Stimulated activated CD4-positive, alpha-beta T cell treated with anti-CD3 and anti-CD28 coated beads, Interleukin-12 subunit alpha, Interleukin-12 subunit beta, amount 100 ng/mL, for 24 hours (primary cell): Measurements from ENCODE around the gene MAN2B1.
A peak's percentile ranks its signal among the peaks of the same experiment; 100 is the strongest.

Experiments used
- DNase-seq, 2 experiments: peaks; one replicate each; pipeline ENCODE4 v3.0.0-alpha.2; 2020; ENCODE audit warnings: low read depth in 2 of 2

MAN2B1 gene

GRCh38 chr19:12617646-12618045 lies 48.9 kb downstream of the MAN2B1 start:
- DNase-seq: no peak

DNA sequence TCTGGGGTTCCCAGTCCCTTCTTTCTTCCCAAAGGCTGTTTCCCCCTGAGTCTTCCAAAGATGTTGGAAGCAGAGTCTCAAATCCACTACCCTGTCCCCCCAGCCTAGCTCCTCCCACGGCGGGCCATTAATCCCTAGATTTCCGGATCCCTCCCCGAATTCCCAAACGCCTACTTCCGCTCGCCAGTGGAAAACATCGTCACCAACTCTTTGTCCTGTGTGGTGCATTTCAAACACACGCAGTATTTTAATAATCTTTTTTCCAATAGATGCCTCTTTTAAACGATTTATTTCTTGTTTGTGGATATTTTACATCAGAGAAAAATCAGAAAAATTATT lies 55.2 kb downstream of the MAN2B1 start:
- DNase-seq: no peak

GRCh38 chr19:12610540-12611360 lies 55.8 kb downstream of the MAN2B1 start, which contains the start of the genes ZNF490 and ZNF791:
Gene ZNF490, minus strand, starts transcription at chr19:12610813. Its CDS starts 133 bp downstream, at chr19:12610680.
Gene ZNF791, plus strand, starts transcription at chr19:12610920. Its CDS starts 160 bp downstream, at chr19:12611080.
- peak; percentile 92 to 98 for DNase-seq

DNA sequence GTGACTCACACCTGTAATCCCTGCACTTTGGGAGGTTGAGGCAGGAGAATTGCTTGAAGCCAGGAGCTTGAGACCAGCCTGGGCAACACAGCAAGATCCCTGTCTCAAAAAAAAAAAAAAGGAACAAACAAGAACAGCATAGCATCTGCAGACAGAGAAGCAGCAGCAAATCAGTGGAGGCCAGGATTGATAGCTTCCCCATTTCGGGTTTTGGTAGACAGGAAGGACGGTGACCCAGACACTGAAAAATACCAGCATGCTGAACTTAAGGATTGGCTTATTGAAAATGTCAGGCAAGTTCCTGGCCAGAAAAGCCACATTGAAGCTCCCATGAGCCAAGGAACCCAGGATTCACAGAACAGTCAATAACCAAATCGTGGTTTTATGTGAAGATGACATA lies 58.9 kb downstream of the MAN2B1 start:
- no peak for DNase-seq

- no peak for DNase-seq
Measured at GRCh38 chr19:12606796-12607195, 59.7 kb downstream of the MAN2B1 start.

GRCh38 chr19:12603714-12604113 lies 62.8 kb downstream of the MAN2B1 start:
- DNase-seq: peak; percentile 37 to 38

- no peak for DNase-seq
Measured at GRCh38 chr19:12597594-12597993, 68.9 kb downstream of the MAN2B1 start.

DNA sequence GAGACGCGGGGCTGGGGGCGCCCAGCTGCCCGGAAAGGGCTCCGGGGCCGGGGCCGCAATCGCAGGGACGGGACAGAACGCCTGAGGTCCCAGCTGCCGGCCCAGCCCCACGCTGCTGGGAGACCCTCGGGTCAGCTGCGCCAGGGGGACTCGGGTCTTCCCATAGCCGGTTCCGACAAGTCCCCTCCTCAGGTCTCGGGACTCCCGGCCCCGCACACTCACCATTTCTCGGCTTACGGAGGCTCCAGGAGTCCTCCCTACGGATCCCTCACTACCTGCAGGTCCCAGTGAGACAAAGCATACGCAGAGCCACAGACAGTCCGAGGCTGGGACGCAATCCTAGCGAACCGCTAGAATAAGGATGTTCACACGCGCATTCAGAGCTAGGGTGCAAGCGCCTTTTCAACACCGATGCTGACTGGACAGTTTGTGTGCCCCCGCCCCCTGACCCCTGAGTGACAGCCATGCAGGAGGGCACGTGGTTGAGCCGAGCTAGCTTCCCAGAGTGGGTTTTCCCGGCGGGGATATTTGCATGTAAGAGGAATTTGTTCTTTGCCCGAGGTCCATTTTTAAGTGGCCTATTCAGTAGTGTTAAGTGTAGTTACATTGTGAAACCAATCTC lies 69.5 kb downstream of the MAN2B1 start:
- DNase-seq: no peak
